ENCODE measurements around the gene HNRNPH3. TPM values are rescaled to one million over a fixed set of nuclear protein-coding genes. Genes with fewer than 3 reads are reported as not detected.

HNRNPH3 gene
- total RNA-seq (10 to 100 TPM; 23.1 to 53.6 (median 28.7) TPM), polyA plus RNA-seq (10 to 100 TPM; 72.3 to 95.3 TPM)

DNA sequence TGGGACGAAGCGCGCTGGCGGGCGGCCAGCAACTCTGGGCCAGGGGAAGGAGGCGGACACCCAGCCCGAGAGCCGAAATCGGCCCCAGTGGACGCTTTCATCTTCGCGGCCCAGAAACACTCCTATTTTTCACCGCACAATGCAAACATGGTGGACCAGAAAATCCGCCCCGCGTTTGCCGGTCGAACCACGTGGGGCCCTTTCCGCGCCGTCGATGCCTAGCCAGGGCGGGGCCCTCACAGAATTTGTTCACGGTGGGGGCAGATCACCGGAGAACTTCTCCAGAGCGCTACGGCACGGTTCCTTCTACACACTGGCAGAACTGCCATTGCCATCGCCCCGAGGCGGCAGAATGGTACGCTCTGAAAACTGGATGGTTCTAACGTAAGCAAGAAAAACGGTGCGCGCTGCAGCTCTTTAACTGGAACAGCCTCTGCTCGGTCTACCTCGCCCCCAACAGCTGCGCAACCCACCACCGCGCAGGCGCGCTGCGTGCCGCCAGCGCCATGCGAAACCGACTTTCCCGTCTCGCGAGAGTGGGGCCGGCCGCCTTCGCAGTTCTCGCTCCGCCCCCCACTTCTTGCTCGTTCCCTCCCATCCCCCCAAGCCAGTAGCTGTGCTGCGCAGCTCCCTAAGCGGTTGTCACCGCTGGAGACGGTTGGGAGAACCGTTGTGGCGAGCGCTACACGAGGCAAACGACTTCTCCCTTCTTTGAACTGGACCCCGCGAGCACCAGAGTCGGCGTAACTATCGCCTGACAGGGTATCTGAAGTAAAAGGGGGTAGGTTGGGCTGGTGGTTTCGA lies at the start of gene HNRNPH3:
Gene HNRNPH3, plus strand, starts transcription at position 610 of the 804 bp plus-strand sequence. CDS start 5,158 bp downstream, outside the sequence.
- no peaks in the 10 kb centered on the region for H3K27me3 ChIP-seq
- H3K36me3 ChIP-seq = no peaks in the 10 kb centered on the region
- H3K4me1 ChIP-seq = peaks cover 10 to 37% (median 30%) of the 10 kb centered on the region in 3 donors
- H3K9me3 ChIP-seq = no peaks in the 10 kb centered on the region
- ATAC-seq (peak; percentile 86 to 92 (median 88)), FAIRE-seq (no peak), DNase-seq (peak; percentile 98 to 99 (median 99))
- H3K27ac ChIP-seq = peak within 1 kb of the TSS; percentile 90 to 99 (median 97)
- no peak for TF ChIP-seq CTCF (IDR thresholded peaks at IDR 0.05)
- WGBS, 2 donors = 1% methylated on average over 71 to 73 of the region's 73 CpGs
- H3K4me3 ChIP-seq = peak within 1 kb of the TSS; percentile 56 to 98 (median 75)
- intact Hi-C loops (cut with DNase I) = no loop called here

- ATAC-seq (no peak), FAIRE-seq (no peak), DNase-seq (no peak)
- no peaks in the 10 kb centered on the region for H3K4me1 ChIP-seq
- H3K27ac ChIP-seq = no peak overlapping the region
- intact Hi-C loops (cut with DNase I) = no loop called here
- H3K27me3 ChIP-seq = no peaks in the 10 kb centered on the region
- H3K4me3 ChIP-seq = no peak overlapping the region
- H3K36me3 ChIP-seq = peaks cover 0 to 31% (median 0%) of the 10 kb centered on the region in 3 donors
- 80 to 81% methylated on average over 9 of the region's 9 CpGs for WGBS, 2 donors
- TF ChIP-seq CTCF (IDR thresholded peaks at IDR 0.05) = no peak
- no peaks in the 10 kb centered on the region for H3K9me3 ChIP-seq
These were observed 47.5 kb upstream of the HNRNPH3 start for GRCh38 chr10:68284062-68285001.

GRCh38 chr10:68288717-68289116 lies 43.1 kb upstream of the HNRNPH3 start:
- H3K4me1 ChIP-seq = no peaks in the 10 kb centered on the region
- no peak for TF ChIP-seq CTCF (IDR thresholded peaks at IDR 0.05)
- H3K27me3 ChIP-seq = no peaks in the 10 kb centered on the region
- no peak overlapping the region for H3K27ac ChIP-seq
- 91% methylated on average over 4 of the region's 4 CpGs for WGBS, 2 donors
- intact Hi-C loops (cut with DNase I) = no loop called here
- ATAC-seq (no peak), FAIRE-seq (no peak), DNase-seq (no peak)
- no peaks in the 10 kb centered on the region for H3K9me3 ChIP-seq
- no peak overlapping the region for H3K4me3 ChIP-seq
- H3K36me3 ChIP-seq = peaks cover 0 to 29% (median 0%) of the 10 kb centered on the region in 3 donors

- no peak for DNase-seq
- no peaks in the 10 kb centered on the region for H3K27me3 ChIP-seq
- H3K4me3 ChIP-seq = no peak overlapping the region
- intact Hi-C loops (cut with DNase I) = loop anchor here in 1 of 3 donors (10.0 kb wide), 1 partner anchor 56 kb away; the partner anchor contains the start of gene ATOH7
- H3K9me3 ChIP-seq = no peaks in the 10 kb centered on the region
- H3K27ac ChIP-seq = no peak overlapping the region
- peaks cover 0 to 19% (median 0%) of the 10 kb centered on the region in 3 donors for H3K36me3 ChIP-seq
- ATAC-seq = no peak
- TF ChIP-seq CTCF (IDR thresholded peaks at IDR 0.05) = no peak
- no peaks in the 10 kb centered on the region for H3K4me1 ChIP-seq
- FAIRE-seq = no peak
These were observed 41.1 kb upstream of the HNRNPH3 start for GRCh38 chr10:68290736-68291135.

Measured in pancreas (tissue), 10 donors.